Ovary (tissue), 9 donors: ENCODE results near the gene CRACDL. TPM values are rescaled to one million over a fixed set of nuclear protein-coding genes. Genes with fewer than 3 reads are reported as not detected.

Experiments used
- DNase-seq, 5 donors: peaks; one replicate each; pipeline ENCODE4 v3.0.0-alpha.2; 2019 to 2020
- H3K27ac ChIP-seq, 2 donors: fragments of 200-600 bp; one replicate each; pipeline versions ENCODE4 v1.5.1 to v1.8.0; 2019 to 2022
- H3K27me3 ChIP-seq: fragments of 200-600 bp; one replicate; pipeline ENCODE4 v1.8.0; 2022
- H3K36me3 ChIP-seq: fragments of 200-600 bp; sonication (generic); one replicate; pipeline ENCODE4 v1.5.1; 2019
- H3K4me1 ChIP-seq: one replicate; pipeline ENCODE4 v1.8.1; 2013; ENCODE audit warnings: mild to moderate bottlenecking, moderate library complexity; ENCODE audit not compliant: insufficient read depth
- H3K4me3 ChIP-seq: fragments of 200-600 bp; sonication (generic); one replicate; pipeline ENCODE4 v1.5.1; 2017
- H3K9me3 ChIP-seq, 2 donors: fragments of 200-600 bp in 1 of 2; sonication (generic) in 1 of 2; one replicate each; pipeline versions ENCODE4 v1.5.1 to v1.8.1; 2013 to 2019; ENCODE audit warnings: mild to moderate bottlenecking in 1 of 2, moderate library complexity in 1 of 2
- CTCF ChIP-seq, 3 donors: fragments of 450-650 bp in 2 of 3; fragments of 200-600 bp in 1 of 3; IDR thresholded peaks; one replicate each; pipeline versions ENCODE4 v1.5.1 to v1.8.0; 2016 to 2022; ENCODE audit warnings: antibody characterized with exemption in 3 of 3, mild to moderate bottlenecking in 1 of 3
- EP300 ChIP-seq: sonication (generic); formaldehyde crosslinking; IDR thresholded peaks from one replicate; pipeline ENCODE4 v1.6.1; 2017; ENCODE audit warnings: antibody characterized with exemption
- POLR2A ChIP-seq: fragments of 450-650 bp; IDR thresholded peaks from one replicate; pipeline ENCODE4 v1.6.1; 2017; ENCODE audit warnings: antibody characterized with exemption, mild to moderate bottlenecking, moderate library complexity
- WGBS, 3 donors: extraction: QIAGEN DNeasy Blood & Tissue Kit in 1 of 3; methylation state at CpG; one replicate each; pipeline versions ENCODE4 v1.1.5 to v1.1.7; 2013 to 2017; 5-methylcytosine and 5-hydroxymethylcytosine counted together
- intact Hi-C, 4 donors: fragments of 100-400 bp; cut with DNase I; formaldehyde crosslinking; loops; one replicate each; pipeline versions ENCODE4 v1.11.0 to v1.15.1; 2022 to 2023
- polyA plus RNA-seq, 2 donors: library from polyadenylated mRNA; stranded (reverse); fragments of 200-250 nt in 1 of 2; fragments of 350-450 nt in 1 of 2; fragmentation: Illumina TruSeq in 1 of 2; extraction: RNeasy Lipid Tissue Mini Kit (QIAGEN cat#74804) in 1 of 2; gene quantifications; one replicate each; pipeline ENCODE4 v1.2.3, GENCODE V29; 2013 to 2014
- total RNA-seq, 7 donors: library from RNA; depleted of rRNA in 2 of 7; stranded (reverse); fragments of >200 nt in 2 of 7; fragmentation: NEBNext Ultra II Directional in 3 of 7; extraction: Animal tissue kit (Norgen Biotek cat#: 25700) in 3 of 7; gene quantifications; one replicate each; pipeline versions ENCODE4 v1.1.0 to v1.2.4, GENCODE V29; 2016 to 2023
- donor health status: DM: no; HTN: no; CAD: no; lungs with moderate emphysema.
- donor health status: DM: no; HTN: no; CAD: no.
- donor health status: Bipolar disorder and iron deficiency.
- donor health status: DM: yes; HTN: yes; CAD: no.
- donor health status: DM: no; HTN: no; CAD: no.
- donor health status: DM: yes; HTN: yes; CAD: no.

CRACDL gene
- total and polyA plus RNA-seq, 9 donors: 1.2 to 22.4 (median 2.7) TPM

GRCh38 chr2:98800330-98801064, 135.5 kb downstream of the CRACDL start:
- 67 to 69% (median 67%) methylated on average over 8 of the region's 8 CpGs for WGBS, 3 donors
- Histone ChIP-seq H3K4me3 (no peak overlapping the region), H3K4me1 (no peaks in the 10 kb centered on the region), H3K36me3 (no peaks in the 10 kb centered on the region), H3K9me3 (no peaks in the 10 kb centered on the region), H3K27ac (no peak overlapping the region), H3K27me3 (no peaks in the 10 kb centered on the region)
- no peak for DNase-seq
- TF ChIP-seq EP300 (no peak), CTCF (IDR thresholded peaks at IDR 0.05) (no peak), POLR2A (no peak)
- intact Hi-C loops: no loop called here

- no peak for DNase-seq
- intact Hi-C loops: no loop called here
- H3K4me1 ChIP-seq: no peaks in the 10 kb centered on the region
- H3K4me3 ChIP-seq: no peak overlapping the region
- H3K9me3 ChIP-seq: no peaks in the 10 kb centered on the region
- H3K36me3 ChIP-seq: no peaks in the 10 kb centered on the region
- no peaks in the 10 kb centered on the region for H3K27me3 ChIP-seq
- TF ChIP-seq CTCF (IDR thresholded peaks at IDR 0.05) (no peak), POLR2A (no peak), EP300 (no peak)
- no peak overlapping the region for H3K27ac ChIP-seq
- WGBS, 3 donors: 80 to 84% (median 81%) methylated on average over 10 of the region's 10 CpGs
Measured at GRCh38 chr2:98799375-98800329, 136.4 kb downstream of the CRACDL start.

GRCh38 chr2:98796775-98797544, 139.1 kb downstream of the CRACDL start:
- intact Hi-C loops: no loop called here
- Histone ChIP-seq H3K27me3 (no peaks in the 10 kb centered on the region), H3K27ac (no peak overlapping the region), H3K9me3 (no peaks in the 10 kb centered on the region), H3K4me1 (no peaks in the 10 kb centered on the region), H3K36me3 (no peaks in the 10 kb centered on the region), H3K4me3 (no peak overlapping the region)
- 85 to 89% (median 86%) methylated on average over 19 of the region's 19 CpGs for WGBS, 3 donors
- no peak for TF ChIP-seq CTCF (IDR thresholded peaks at IDR 0.05)
- no peak for TF ChIP-seq EP300
- no peak for DNase-seq
